HCT116 (cell line): ENCODE results near the gene SLC27A4. TPM values are rescaled to one million over a fixed set of nuclear protein-coding genes. Genes with fewer than 3 reads are reported as not detected.

ENCODE experiments used
- ATAC-seq: fragments of 200-7000 bp; cut with Tn5 transposase; 2 replicates; pipeline ENCODE4 v1.9.1; 2020; ENCODE audit warnings: mild to moderate bottlenecking, moderate library complexity
- BruUV-seq: library from RNA; stranded (reverse); fragments of 400-500 nt; replicated peaks from 2 replicates; lab custom pipeline; 2021; lab: Mats Ljungman, UMichigan
- CTCF ChIA-PET: fragments of 300-600 bp; sonication (Branson Sonifier 250); formaldehyde crosslinking; loops from one replicate; lab custom pipeline; 2021; ENCODE audit warnings: antibody characterized with exemption; lab: Charles Lee
- POLR2A ChIA-PET: fragments of 300-600, 350-600 bp; sonication (Branson Sonifier 250); formaldehyde crosslinking; loops from one replicate; lab custom pipeline; 2021; ENCODE audit warnings: antibody characterized with exemption; lab: Charles Lee
- RAD21 ChIA-PET, 2 experiments: fragments of 300-600 bp; sonication (Branson Sonifier 250); formaldehyde crosslinking; loops; one replicate each; lab custom pipeline; 2023; ENCODE audit warnings: low total read pairs in 2 of 2; ENCODE audit not compliant: uncharacterized antibody in 2 of 2, unreplicated experiment in 2 of 2, low non-redundant PET in 1 of 2; lab: Charles Lee
- DNase-seq: peaks from one replicate; pipeline ENCODE4 v3.0.0-alpha.2; 2010; ENCODE audit warnings: low read depth, low spot score
- H2AFZ ChIP-seq: fragments of 200-600 bp; shearing (Covaris generic), sonication (generic); 2 replicates; pipeline ENCODE4 v1.6.1; 2017; ENCODE audit warnings: low read depth, mixed run types, mixed read lengths, antibody characterized with exemption, low read length; ENCODE audit not compliant: poor library complexity, severe bottlenecking
- H3K27ac ChIP-seq: 2 replicates; pipeline ENCODE4 v1.5.1; 2012; ENCODE audit warnings: low read depth, low read length
- H3K27me3 ChIP-seq: fragments of 200-600 bp; sonication (generic); 2 replicates; pipeline ENCODE4 v1.6.1; 2016; ENCODE audit warnings: mixed run types, low read length, mixed read lengths; ENCODE audit not compliant: insufficient read depth
- H3K36me3 ChIP-seq, 2 experiments: fragments of 200-500 bp in 1 of 2; fragments of 200-600 bp in 1 of 2; sonication (Bioruptor generic) in 1 of 2; sonication (generic) in 1 of 2; 2 replicates each; pipeline versions ENCODE4 v1.5.1 to v1.6.1; 2014 to 2016; ENCODE audit warnings: low read length in 2 of 2, inconsistent platforms in 1 of 2, mixed read lengths in 1 of 2, mixed run types in 1 of 2; ENCODE audit not compliant: insufficient read depth in 2 of 2, control insufficient read depth in 1 of 2
- H3K4me1 ChIP-seq, 2 experiments: fragments of 200-600 bp in 1 of 2; sonication (generic) in 1 of 2; 2 replicates each; pipeline versions ENCODE4 v1.5.1 to v1.6.1; 2012 to 2017; ENCODE audit warnings: low read length in 2 of 2, inconsistent platforms in 1 of 2, mild to moderate bottlenecking in 1 of 2, mixed read lengths in 1 of 2, mixed run types in 1 of 2, moderate library complexity in 1 of 2; ENCODE audit not compliant: insufficient read depth in 2 of 2, control insufficient read depth in 1 of 2
- H3K4me2 ChIP-seq: fragments of 200-600 bp; sonication (generic); 2 replicates; pipeline ENCODE4 v1.6.1; 2017; ENCODE audit warnings: mixed run types, low read length, mixed read lengths
- H3K4me3 ChIP-seq, 2 experiments: fragments of 200-600 bp in 1 of 2; sonication (generic) in 1 of 2; replicated peaks in 1 of 2; 2 replicates each; pipeline ENCODE4 v1.5.1; 2011 to 2016; ENCODE audit warnings: low read length in 2 of 2, control low read depth in 1 of 2, low read depth in 1 of 2, mild to moderate bottlenecking in 1 of 2, mixed read lengths in 1 of 2, mixed run types in 1 of 2
- H3K79me2 ChIP-seq: fragments of 200-600 bp; sonication (generic); 2 replicates; pipeline ENCODE4 v1.6.1; 2017; ENCODE audit warnings: mild to moderate bottlenecking, mixed run types, low read length, moderate library complexity, mixed read lengths; ENCODE audit not compliant: insufficient read depth
- H3K9ac ChIP-seq: fragments of 200-600 bp; sonication (generic); 2 replicates; pipeline ENCODE4 v1.6.1; 2016; ENCODE audit warnings: low read length, mixed read lengths
- H3K9me2 ChIP-seq: fragments of 200-600 bp; sonication (generic), shearing (Covaris generic); 2 replicates; pipeline ENCODE4 v1.6.1; 2017; ENCODE audit warnings: mixed run types, mild to moderate bottlenecking, moderate library complexity; ENCODE audit not compliant: insufficient read depth
- H3K9me3 ChIP-seq, 2 experiments: fragments of 200-500 bp in 1 of 2; fragments of 200-600 bp in 1 of 2; sonication (Bioruptor generic) in 1 of 2; sonication (generic) in 1 of 2; 2 replicates each; pipeline ENCODE4 v1.6.1; 2014 to 2017; ENCODE audit warnings: low read length in 2 of 2, mixed read lengths in 2 of 2, inconsistent platforms in 1 of 2, low read depth in 1 of 2, mild to moderate bottlenecking in 1 of 2, mixed run types in 1 of 2, moderate library complexity in 1 of 2; ENCODE audit not compliant: control insufficient read depth in 1 of 2, insufficient read depth in 1 of 2
- H4K20me1 ChIP-seq: fragments of 200-600 bp; sonication (generic), shearing (Covaris generic); 2 replicates; pipeline ENCODE4 v1.6.1; 2017; ENCODE audit warnings: mixed run types, mild to moderate bottlenecking, moderate library complexity; ENCODE audit not compliant: insufficient read depth
- CEBPB ChIP-seq: IDR thresholded peaks from 2 replicates; pipeline ENCODE4 v1.6.1; 2012; ENCODE audit warnings: low read depth
- EGR1 ChIP-seq: IDR thresholded peaks from 2 replicates; pipeline ENCODE4 v1.6.1; 2012; ENCODE audit warnings: low read depth
- ELF1 ChIP-seq: IDR thresholded peaks from 2 replicates; pipeline ENCODE4 v1.6.1; 2012; ENCODE audit warnings: low read depth, borderline replicate concordance
- EZH2 ChIP-seq: fragments of 200-600 bp; sonication (generic); IDR thresholded peaks from 2 replicates; pipeline ENCODE4 v1.6.1; 2017; ENCODE audit warnings: antibody characterized with exemption, mixed run types
- EZH2phosphoT487 ChIP-seq: fragments of 200-600 bp; IDR thresholded peaks from 2 replicates; pipeline ENCODE4 v1.6.1; 2018; ENCODE audit warnings: antibody characterized with exemption, borderline replicate concordance
- FOSL1 ChIP-seq: IDR thresholded peaks from 2 replicates; pipeline ENCODE4 v1.6.1; 2012; ENCODE audit warnings: low read depth
- JUND ChIP-seq: IDR thresholded peaks from 2 replicates; pipeline ENCODE4 v1.6.1; 2012
- RAD21 ChIP-seq: IDR thresholded peaks from 2 replicates; pipeline ENCODE4 v1.6.1; 2012; ENCODE audit warnings: low read depth, mild to moderate bottlenecking
- SP1 ChIP-seq: IDR thresholded peaks from 2 replicates; pipeline ENCODE4 v1.6.1; 2012; ENCODE audit warnings: low read depth
- SRF ChIP-seq: IDR thresholded peaks from 2 replicates; pipeline ENCODE4 v1.6.1; 2012; ENCODE audit warnings: low read depth
- YY1 ChIP-seq: IDR thresholded peaks from 2 replicates; pipeline ENCODE4 v1.6.1; 2011; ENCODE audit warnings: low read length, low read depth, moderate library complexity, mild to moderate bottlenecking; ENCODE audit not compliant: insufficient replicate concordance; ENCODE audit errors: extremely low read depth
- ZFX ChIP-seq: fragments of 450-650 bp; IDR thresholded peaks from 2 replicates; pipeline ENCODE4 v1.6.1; 2017
- ZNF274 ChIP-seq: fragments of 200-500 bp; sonication (Bioruptor generic); IDR thresholded peaks from 2 replicates; pipeline ENCODE4 v1.6.1; 2014; ENCODE audit warnings: mild to moderate bottlenecking, low read depth, low read length, inconsistent platforms
- intact Hi-C: fragments of 100-400 bp; cut with micrococcal nuclease; formaldehyde crosslinking; loops from 2 replicates; pipeline ENCODE4 v1.10.0; 2022
- total RNA-seq: library from RNA; stranded (reverse); gene quantifications from one replicate; pipeline ENCODE4 v1.2.1, GENCODE V29; 2021; ENCODE audit not compliant: unreplicated experiment
- TF ChIP-seq, protein P1 (sequence below): IDR thresholded peaks from 2 replicates; pipeline ENCODE4 v1.6.1; 2012
- TF ChIP-seq, protein P2 (sequence below): IDR thresholded peaks from 2 replicates; pipeline ENCODE4 v1.6.1; 2012; ENCODE audit warnings: low read depth

SLC27A4 gene
- total RNA-seq, 1 experiment from 2014 or later, result 33.9 TPM

- H3K4me1 ChIP-seq, result peaks cover 0 to 14% of the 10 kb centered on the region in 2 experiments; a peak in 2 of 4 replicates
- H3K9me2 ChIP-seq, result no peaks in the 10 kb centered on the region
- intact Hi-C loops, result no loop called here
- ATAC-seq (no peak), DNase-seq (no peak)
- ChIA-PET CTCF (no interaction called here), POLR2A (no interaction called here), RAD21 (no interaction called here)
- H3K4me2 ChIP-seq, result no peak overlapping the region
- H3K79me2 ChIP-seq, result no peaks in the 10 kb centered on the region
- H3K27me3 ChIP-seq, result no peaks in the 10 kb centered on the region
- TF ChIP-seq, protein P1, sequence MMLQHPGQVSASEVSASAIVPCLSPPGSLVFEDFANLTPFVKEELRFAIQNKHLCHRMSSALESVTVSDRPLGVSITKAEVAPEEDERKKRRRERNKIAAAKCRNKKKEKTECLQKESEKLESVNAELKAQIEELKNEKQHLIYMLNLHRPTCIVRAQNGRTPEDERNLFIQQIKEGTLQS, result no peak
- TF ChIP-seq SP1 (no peak), ELF1 (no peak), ZFX (no peak), ZNF274 (no peak), EZH2phosphoT487 (no peak), EZH2 (no peak), CEBPB (no peak), RAD21 (no peak), SRF (no peak), EGR1 (no peak), JUND (no peak), FOSL1 (no peak), YY1 (no peak)
- TF ChIP-seq, protein P2, sequence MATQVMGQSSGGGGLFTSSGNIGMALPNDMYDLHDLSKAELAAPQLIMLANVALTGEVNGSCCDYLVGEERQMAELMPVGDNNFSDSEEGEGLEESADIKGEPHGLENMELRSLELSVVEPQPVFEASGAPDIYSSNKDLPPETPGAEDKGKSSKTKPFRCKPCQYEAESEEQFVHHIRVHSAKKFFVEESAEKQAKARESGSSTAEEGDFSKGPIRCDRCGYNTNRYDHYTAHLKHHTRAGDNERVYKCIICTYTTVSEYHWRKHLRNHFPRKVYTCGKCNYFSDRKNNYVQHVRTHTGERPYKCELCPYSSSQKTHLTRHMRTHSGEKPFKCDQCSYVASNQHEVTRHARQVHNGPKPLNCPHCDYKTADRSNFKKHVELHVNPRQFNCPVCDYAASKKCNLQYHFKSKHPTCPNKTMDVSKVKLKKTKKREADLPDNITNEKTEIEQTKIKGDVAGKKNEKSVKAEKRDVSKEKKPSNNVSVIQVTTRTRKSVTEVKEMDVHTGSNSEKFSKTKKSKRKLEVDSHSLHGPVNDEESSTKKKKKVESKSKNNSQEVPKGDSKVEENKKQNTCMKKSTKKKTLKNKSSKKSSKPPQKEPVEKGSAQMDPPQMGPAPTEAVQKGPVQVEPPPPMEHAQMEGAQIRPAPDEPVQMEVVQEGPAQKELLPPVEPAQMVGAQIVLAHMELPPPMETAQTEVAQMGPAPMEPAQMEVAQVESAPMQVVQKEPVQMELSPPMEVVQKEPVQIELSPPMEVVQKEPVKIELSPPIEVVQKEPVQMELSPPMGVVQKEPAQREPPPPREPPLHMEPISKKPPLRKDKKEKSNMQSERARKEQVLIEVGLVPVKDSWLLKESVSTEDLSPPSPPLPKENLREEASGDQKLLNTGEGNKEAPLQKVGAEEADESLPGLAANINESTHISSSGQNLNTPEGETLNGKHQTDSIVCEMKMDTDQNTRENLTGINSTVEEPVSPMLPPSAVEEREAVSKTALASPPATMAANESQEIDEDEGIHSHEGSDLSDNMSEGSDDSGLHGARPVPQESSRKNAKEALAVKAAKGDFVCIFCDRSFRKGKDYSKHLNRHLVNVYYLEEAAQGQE, result no peak
- H3K9ac ChIP-seq, result no peak overlapping the region
- no peak overlapping the region for H3K27ac ChIP-seq
- no TSS peak for BruUV-seq
- H2AFZ ChIP-seq, result no peak overlapping the region
- H3K4me3 ChIP-seq, result no peak overlapping the region
- H3K9me3 ChIP-seq, result no peaks in the 10 kb centered on the region
- no peaks in the 10 kb centered on the region for H4K20me1 ChIP-seq
- peaks cover 7 to 10% of the 10 kb centered on the region in 2 experiments; a peak in 3 of 4 replicates for H3K36me3 ChIP-seq
Measured at GRCh38 chr9:128392302-128393144, 52.2 kb downstream of the SLC27A4 start.
